Measurements from ENCODE around the gene PHOSPHO1.

- TF ChIP-seq CTCF (conservative IDR thresholded peaks at IDR 0.05; ENCODE audit: low read depth, low read length), result no peak
- TF ChIP-seq EZH2 (IDR thresholded peaks at IDR 0.05; ENCODE audit: borderline replicate concordance, low read depth, low read length, poor library complexity, severe bottlenecking), result no peak
These were observed 36.3 kb downstream of the PHOSPHO1 start for GRCh38 chr17:49194297-49194607.

Measured in A673 (cell line).